Umbilical cord (tissue), 2 donors: Measurements from ENCODE around the gene NUAK1. TPM values are rescaled to one million over a fixed set of nuclear protein-coding genes. Genes with fewer than 3 reads are reported as not detected.
"Not testable (repeated sequence)": the region's sequence is repeated elsewhere in the genome, so short reads cannot be mapped to it uniquely, and the experiment has no call there.

Source experiments
- DNase-seq: peaks from one replicate; pipeline ENCODE4 v3.0.0-alpha.2; 2015; ENCODE audit warnings: low spot score
- total RNA-seq: library from RNA; depleted of rRNA; stranded (reverse); fragments of >200 nt; gene quantifications from one replicate; pipeline ENCODE4 v1.2.3, GENCODE V29; 2014; ENCODE audit warnings: low replicate concordance; ENCODE audit not compliant: insufficient read depth

Gene NUAK1
- total RNA-seq, 1 donor from 2014 or later = 42.4 TPM

- no peak for DNase-seq
Observed at GRCh38 chr12:106147956-106148355, 9.2 kb upstream of the NUAK1 start.

GRCh38 chr12:106146987-106147386 is 8.2 kb upstream of the NUAK1 start:
- no peak for DNase-seq

GRCh38 chr12:106145539-106146447 is 7.0 kb upstream of the NUAK1 start:
- no peak for DNase-seq

GRCh38 chr12:106144847-106145246 is 6.1 kb upstream of the NUAK1 start:
- peak; percentile 48 for DNase-seq

GRCh38 chr12:106142591-106143261 is 4.0 kb upstream of the NUAK1 start:
- peak; percentile 46 for DNase-seq

- DNase-seq = not testable (repeated sequence)
Observed at GRCh38 chr12:106141920-106142319, 3.2 kb upstream of the NUAK1 start.

GRCh38 chr12:106141452-106141851 is 2.7 kb upstream of the NUAK1 start:
- DNase-seq = no peak

- no peak for DNase-seq
Observed at GRCh38 chr12:106141003-106141402, 2.2 kb upstream of the NUAK1 start.

GRCh38 chr12:106140223-106140986 is 1.7 kb upstream of the NUAK1 start:
- no peak for DNase-seq

GRCh38 chr12:106139422-106140171 is 843 bp upstream of the NUAK1 start:
- DNase-seq = peak; percentile 77

GRCh38 chr12:106138357-106138632 is 459 bp downstream of the NUAK1 start:
- no peak for DNase-seq

GRCh38 chr12:106137530-106138356 is 1.0 kb downstream of the NUAK1 start:
- peak; percentile 42 for DNase-seq

- peak; percentile 95 for DNase-seq
Observed at GRCh38 chr12:106136263-106136662, 2.5 kb downstream of the NUAK1 start.

- DNase-seq = no peak
Observed at GRCh38 chr12:106135781-106136180, 3.0 kb downstream of the NUAK1 start.

- DNase-seq = peak; percentile 84
Observed at GRCh38 chr12:106135075-106135474, 3.7 kb downstream of the NUAK1 start.

- no peak for DNase-seq
Observed at GRCh38 chr12:106134294-106134949, 4.3 kb downstream of the NUAK1 start.

GRCh38 chr12:106133136-106134087 is 5.3 kb downstream of the NUAK1 start:
- DNase-seq = no peak

GRCh38 chr12:106132175-106133135 is 6.3 kb downstream of the NUAK1 start:
- DNase-seq = no peak
